Heart right ventricle (tissue), 16 donors: ENCODE results near the gene ACP1. TPM values are rescaled to one million over a fixed set of nuclear protein-coding genes. Genes with fewer than 3 reads are reported as not detected.

ENCODE experiments used
- ATAC-seq, 8 donors: fragments of 200-7000 bp; cut with Tn5 transposase; one replicate each; pipeline ENCODE4 v1.9.1; 2020; ENCODE audit warnings: mild to moderate bottlenecking in 8 of 8, moderate library complexity in 8 of 8, moderate number of reproducible peaks in 1 of 8
- DNase-seq, 2 donors: peaks; one replicate each; pipeline ENCODE4 v3.0.0-alpha.2; 2020
- H3K27ac ChIP-seq, 10 donors: fragments of 200-600 bp; sonication (generic) in 2 of 10; one replicate each; pipeline versions ENCODE4 v1.5.0 to v1.8.0; 2020 to 2022; ENCODE audit warnings: mild to moderate bottlenecking in 3 of 10
- H3K27me3 ChIP-seq, 7 donors: fragments of 200-600 bp; one replicate each; pipeline ENCODE4 v1.8.0; 2021 to 2022; ENCODE audit warnings: mild to moderate bottlenecking in 2 of 7
- H3K36me3 ChIP-seq, 9 donors: fragments of 200-600 bp; sonication (generic) in 1 of 9; one replicate each; pipeline versions ENCODE4 v1.5.0 to v1.8.0; 2020 to 2022; ENCODE audit warnings: mild to moderate bottlenecking in 2 of 9
- H3K4me1 ChIP-seq, 9 donors: fragments of 200-600 bp; sonication (generic) in 1 of 9; one replicate each; pipeline versions ENCODE4 v1.5.0 to v1.8.0; 2020 to 2022; ENCODE audit warnings: mild to moderate bottlenecking in 4 of 9
- H3K4me3 ChIP-seq, 10 donors: fragments of 200-600 bp; sonication (generic) in 2 of 10; one replicate each; pipeline versions ENCODE4 v1.5.0 to v1.8.0; 2020 to 2022; ENCODE audit warnings: mild to moderate bottlenecking in 7 of 10, moderate library complexity in 2 of 10
- H3K9me3 ChIP-seq, 11 donors: fragments of 200-600 bp in 10 of 11; sonication (generic) in 2 of 11; one replicate each; pipeline versions ENCODE4 v1.5.0 to v1.8.0; 2013 to 2022; ENCODE audit warnings: mild to moderate bottlenecking in 2 of 11, control low read depth in 1 of 11, moderate library complexity in 1 of 11
- WGBS, 2 donors: extraction: QIAGEN DNeasy Blood & Tissue Kit; methylation state at CpG; one replicate each; pipeline ENCODE4 v1.1.7; 2013; ENCODE audit warnings: inconsistent platforms in 1 of 2; 5-methylcytosine and 5-hydroxymethylcytosine counted together
- intact Hi-C, 10 donors: fragments of 100-400 bp; cut with DNase I; formaldehyde crosslinking; loops; one replicate each; pipeline versions ENCODE4 v1.11.1 to v1.14.2; 2022
- polyA plus RNA-seq, 2 donors: library from polyadenylated mRNA; stranded (reverse); fragments of 200-250 nt; gene quantifications; one replicate each; pipeline ENCODE4 v1.2.3, GENCODE V29; 2013
- total RNA-seq, 10 donors: library from RNA; stranded (reverse); fragmentation: NEBNext Ultra II Directional in 3 of 10; extraction: Animal tissue kit (Norgen Biotek cat#: 25700) in 3 of 10; gene quantifications; one replicate each; pipeline versions ENCODE4 v1.2.1 to v1.2.4, GENCODE V29; 2021 to 2023
- TF ChIP-seq, protein P1 (sequence below), 9 donors: fragments of 200-600 bp; sonication (generic) in 2 of 9; IDR thresholded peaks; one replicate each; pipeline versions ENCODE4 v1.5.0 to v1.8.0; 2021 to 2022; ENCODE audit warnings: antibody characterized with exemption in 9 of 9, mild to moderate bottlenecking in 5 of 9, moderate library complexity in 1 of 9
- donor health status: Arrhythmogenic right ventricular cardiomyopathy.
- donor health status: ischemic (EF 13 %, LVEDD 7.1; RV severe dilation, severe dysfunction).
- donor health status: healthy with polysubstance abuse.
- donor health status: DM: no; HTN: yes; CAD: no.
- donor health status: DM: no; HTN: no; CAD: no.
- donor health status: ischemic (EF 25% LVEDD 6.9; RV normal size, moderate dysfunction).
- donor health status: ischemic (EF 25% LVEDD 5.7; RV mildly dilated, moderate dysfunction).
- donor health status: healthy.
- donor health status: DM: yes; HTN: yes; CAD: no.
- donor health status: Ischemic cardiomyopathy.
- donor health status: ischemic (EF 35%, LVEDD 5.7; RV mildly dilated, moderate dysfunction).
- donor health status: nonischemic (EF 11% LVEDD 7.7; RV severe dilation, severe dysfunction).
- donor health status: DM: yes; HTN: yes; CAD: no.
- donor health status: PGD.
- donor health status: ischemic (EF 29% LVEDD 5.4; RV normal size, mild dysfunction).
- donor health status: nonischemic (EF 23%, LVEDD 6.1; RV moderate dilation, normal function).

Gene ACP1
- total and polyA plus RNA-seq, 12 donors: 38.3 to 87.7 (median 65.2) TPM

- no peaks in the 10 kb centered on the region for H3K27me3 ChIP-seq
- peaks cover 0 to 81% (median 4%) of the 10 kb centered on the region in 9 donors for H3K36me3 ChIP-seq
- H3K4me3 ChIP-seq: no peak overlapping the region
- DNase-seq: no peak
- intact Hi-C loops: no loop called here
- WGBS, 2 donors: 81 to 90% methylated on average over 6 of the region's 6 CpGs
- TF ChIP-seq, protein P1, sequence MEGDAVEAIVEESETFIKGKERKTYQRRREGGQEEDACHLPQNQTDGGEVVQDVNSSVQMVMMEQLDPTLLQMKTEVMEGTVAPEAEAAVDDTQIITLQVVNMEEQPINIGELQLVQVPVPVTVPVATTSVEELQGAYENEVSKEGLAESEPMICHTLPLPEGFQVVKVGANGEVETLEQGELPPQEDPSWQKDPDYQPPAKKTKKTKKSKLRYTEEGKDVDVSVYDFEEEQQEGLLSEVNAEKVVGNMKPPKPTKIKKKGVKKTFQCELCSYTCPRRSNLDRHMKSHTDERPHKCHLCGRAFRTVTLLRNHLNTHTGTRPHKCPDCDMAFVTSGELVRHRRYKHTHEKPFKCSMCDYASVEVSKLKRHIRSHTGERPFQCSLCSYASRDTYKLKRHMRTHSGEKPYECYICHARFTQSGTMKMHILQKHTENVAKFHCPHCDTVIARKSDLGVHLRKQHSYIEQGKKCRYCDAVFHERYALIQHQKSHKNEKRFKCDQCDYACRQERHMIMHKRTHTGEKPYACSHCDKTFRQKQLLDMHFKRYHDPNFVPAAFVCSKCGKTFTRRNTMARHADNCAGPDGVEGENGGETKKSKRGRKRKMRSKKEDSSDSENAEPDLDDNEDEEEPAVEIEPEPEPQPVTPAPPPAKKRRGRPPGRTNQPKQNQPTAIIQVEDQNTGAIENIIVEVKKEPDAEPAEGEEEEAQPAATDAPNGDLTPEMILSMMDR (IDR thresholded peaks at IDR 0.05): no peak
- H3K9me3 ChIP-seq: no peaks in the 10 kb centered on the region
- no peak for ATAC-seq
- no peak overlapping the region for H3K27ac ChIP-seq
- H3K4me1 ChIP-seq: no peaks in the 10 kb centered on the region
Observed at GRCh38 chr2:223971-224760, 40.6 kb upstream of the ACP1 start.

DNA sequence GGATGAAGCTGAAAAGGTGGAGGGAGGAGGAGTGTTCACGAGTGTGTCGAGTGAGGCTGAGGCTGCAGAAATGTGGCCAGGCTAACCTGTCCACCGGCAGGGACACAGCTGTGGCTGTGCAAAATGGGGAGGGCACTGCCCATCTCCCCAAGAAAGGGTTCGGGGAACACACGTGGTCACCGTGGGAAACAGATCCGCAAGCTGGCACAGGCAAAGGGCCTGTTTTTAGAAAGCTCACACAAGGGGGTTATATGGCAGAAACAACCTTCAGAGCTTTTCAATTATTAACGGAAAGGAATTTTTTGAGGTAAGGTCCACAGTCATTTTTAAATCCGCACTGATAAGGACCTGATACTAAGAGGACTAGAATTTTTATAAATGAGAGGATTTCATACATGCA is 36.6 kb upstream of the ACP1 start:
- ATAC-seq (no peak), DNase-seq (no peak)
- H3K4me1 ChIP-seq: no peaks in the 10 kb centered on the region
- TF ChIP-seq, protein P1 (IDR thresholded peaks at IDR 0.05): no peak
- H3K36me3 ChIP-seq: peaks cover 0 to 96% (median 9%) of the 10 kb centered on the region in 9 donors
- no peaks in the 10 kb centered on the region for H3K9me3 ChIP-seq
- 95% methylated on average over 9 of the region's 9 CpGs for WGBS, 2 donors
- intact Hi-C loops: no loop called here
- H3K4me3 ChIP-seq: no peak overlapping the region
- no peak overlapping the region for H3K27ac ChIP-seq
- no peaks in the 10 kb centered on the region for H3K27me3 ChIP-seq

GRCh38 chr2:228518-229278 is 36.0 kb upstream of the ACP1 start:
- no peak overlapping the region for H3K4me3 ChIP-seq
- no peak for ATAC-seq
- DNase-seq: no peak
- TF ChIP-seq, protein P1 (IDR thresholded peaks at IDR 0.05): no peak
- peaks cover 0 to 96% (median 9%) of the 10 kb centered on the region in 9 donors for H3K36me3 ChIP-seq
- intact Hi-C loops: no loop called here
- H3K4me1 ChIP-seq: no peaks in the 10 kb centered on the region
- 93 to 94% methylated on average over 8 of the region's 8 CpGs for WGBS, 2 donors
- H3K9me3 ChIP-seq: no peaks in the 10 kb centered on the region
- no peaks in the 10 kb centered on the region for H3K27me3 ChIP-seq
- H3K27ac ChIP-seq: no peak overlapping the region

- no peaks in the 10 kb centered on the region for H3K4me1 ChIP-seq
- peaks cover 0 to 76% (median 9%) of the 10 kb centered on the region in 9 donors for H3K36me3 ChIP-seq
- no peak for DNase-seq
- no peak for ATAC-seq
- no peaks in the 10 kb centered on the region for H3K9me3 ChIP-seq
- 87 to 89% methylated on average over 9 of the region's 9 CpGs for WGBS, 2 donors
- no peak overlapping the region for H3K4me3 ChIP-seq
- TF ChIP-seq, protein P1 (IDR thresholded peaks at IDR 0.05): no peak
- no peak overlapping the region for H3K27ac ChIP-seq
- intact Hi-C loops: no loop called here
- no peaks in the 10 kb centered on the region for H3K27me3 ChIP-seq
Observed at GRCh38 chr2:231521-232185, 33.1 kb upstream of the ACP1 start.
